K562 (cell line): ENCODE data around the gene SLC4A11. TPM values are rescaled to one million over a fixed set of nuclear protein-coding genes. Genes with fewer than 3 reads are reported as not detected.
"Not testable (repeated sequence)": the region's sequence is repeated elsewhere in the genome, so short reads cannot be mapped to it uniquely, and the experiment has no call there.

ENCODE experiments used
- ATAC-seq: fragments of 200-7000 bp; cut with Tn5 transposase; 3 replicates; pipeline ENCODE4 v1.9.1; 2020; ENCODE audit warnings: moderate library complexity
- BruUV-seq: library from RNA; stranded (reverse); fragments of 400-500 nt; replicated peaks from 2 replicates; lab custom pipeline; 2021; lab: Mats Ljungman, UMichigan
- CTCF ChIA-PET: fragments of 300-600 bp; formaldehyde crosslinking; extraction: SDS; loops from one replicate; lab custom pipeline; 2021; ENCODE audit warnings: low intra/inter-chr PET ratio; lab: Yijun Ruan, JAX
- POLR2A ChIA-PET: fragments of 300-600, 350-650 bp; sonication (Branson Sonifier 250); formaldehyde crosslinking; extraction: SDS; loops from one replicate; lab custom pipeline; 2021; ENCODE audit warnings: antibody characterized with exemption, inconsistent platforms; lab: Yijun Ruan, JAX
- DNase-seq, 4 experiments: peaks; one replicate each; pipeline versions ENCODE4 v3.0.0 to v3.0.0-alpha.2; 2011 to 2018; ENCODE audit warnings: low spot score in 3 of 4, mixed read lengths in 3 of 4; ENCODE audit errors: extremely low read depth in 1 of 4
- FAIRE-seq: peaks from 2 replicates; lab custom pipeline; 2011; peaks lifted over from hg19 to GRCh38; lab: Jason Lieb, UNC
- H2AFZ ChIP-seq: 2 replicates; pipeline ENCODE4 v1.6.0; 2011; ENCODE audit warnings: low read depth, low read length, control low read depth, inconsistent platforms
- H3K27ac ChIP-seq: fragments of 200-600 bp; 3 replicates; pipeline ENCODE4 v1.8.0; 2011; ENCODE audit warnings: low read depth, mild to moderate bottlenecking, control low read depth, inconsistent platforms, low read length, moderate library complexity, mixed read lengths; ENCODE audit errors: extremely low read depth
- H3K27me3 ChIP-seq, 2 experiments: fragments of 300-600 bp in 1 of 2; 2 replicates in 1 of 2; 3 replicates in 1 of 2; pipeline versions ENCODE4 v1.6.0 to v1.8.0; 2011; ENCODE audit warnings: inconsistent platforms in 2 of 2, low read length in 2 of 2, mild to moderate bottlenecking in 1 of 2, mixed read lengths in 1 of 2, moderate library complexity in 1 of 2; ENCODE audit not compliant: control insufficient read depth in 2 of 2, insufficient read depth in 2 of 2
- H3K36me3 ChIP-seq: fragments of 300-600 bp; 3 replicates; pipeline ENCODE4 v1.8.0; 2011; ENCODE audit warnings: mild to moderate bottlenecking, low read length, inconsistent platforms; ENCODE audit not compliant: control insufficient read depth, insufficient read depth
- H3K4me1 ChIP-seq, 2 experiments: fragments of 200-600 bp in 1 of 2; replicated peaks in 1 of 2; 2 replicates in 1 of 2; 3 replicates in 1 of 2; pipeline versions ENCODE4 v1.5.1 to v1.8.0; 2011; ENCODE audit warnings: inconsistent platforms in 2 of 2, low read length in 2 of 2, mild to moderate bottlenecking in 1 of 2, mixed read lengths in 1 of 2, moderate library complexity in 1 of 2; ENCODE audit not compliant: control insufficient read depth in 2 of 2, insufficient read depth in 2 of 2
- H3K4me2 ChIP-seq: 2 replicates; pipeline ENCODE4 v1.6.1; 2011; ENCODE audit warnings: low read length, control low read depth, inconsistent platforms, mixed read lengths; ENCODE audit not compliant: insufficient read depth
- H3K4me3 ChIP-seq: fragments of 200-600 bp; sonication (generic), shearing (Covaris generic); 2 replicates; pipeline ENCODE4 v1.5.1; 2016; ENCODE audit warnings: control low read depth, inconsistent platforms
- H3K79me2 ChIP-seq: fragments of 200-600 bp; 3 replicates; pipeline ENCODE4 v1.8.0; 2011; ENCODE audit warnings: low read length, inconsistent platforms; ENCODE audit not compliant: control insufficient read depth, insufficient read depth
- H3K9ac ChIP-seq, 2 experiments: 2 replicates each; pipeline versions ENCODE4 v1.6.0 to v1.6.1; 2011; ENCODE audit warnings: low read depth in 2 of 2, low read length in 2 of 2, control low read depth in 1 of 2, inconsistent platforms in 1 of 2, mild to moderate bottlenecking in 1 of 2, mixed read lengths in 1 of 2; ENCODE audit not compliant: insufficient read depth in 1 of 2
- H3K9me1 ChIP-seq: one replicate; pipeline ENCODE4 v1.6.0; 2011; ENCODE audit warnings: inconsistent platforms, mild to moderate bottlenecking, low read length, moderate library complexity; ENCODE audit not compliant: control insufficient read depth, insufficient read depth
- H3K9me3 ChIP-seq: replicated peaks from 2 replicates; pipeline ENCODE4 v1.5.1; 2011; ENCODE audit warnings: low read depth, low read length, inconsistent platforms; ENCODE audit not compliant: control insufficient read depth, insufficient read depth
- H4K20me1 ChIP-seq: replicated peaks from 2 replicates; pipeline ENCODE4 v1.6.1; 2011; ENCODE audit warnings: low read length, inconsistent platforms, mixed read lengths; ENCODE audit not compliant: control insufficient read depth, insufficient read depth
- CTCFL ChIP-seq: IDR thresholded peaks from 2 replicates; pipeline ENCODE4 v1.6.1; 2011; ENCODE audit warnings: borderline replicate concordance, low read depth, mild to moderate bottlenecking, moderate library complexity, low read length; ENCODE audit not compliant: insufficient read depth, poor library complexity, severe bottlenecking
- GABPB1 ChIP-seq: sonication (generic); formaldehyde crosslinking; IDR thresholded peaks from 2 replicates; pipeline ENCODE4 v1.8.0; 2022; ENCODE audit warnings: mild to moderate bottlenecking, missing genetic modification reagents
- MAFF ChIP-seq: IDR thresholded peaks from 2 replicates; pipeline ENCODE4 v1.6.1; 2012; ENCODE audit warnings: low read length, improper control_type of control experiment
- POLR2G ChIP-seq: fragments of 200-400 bp; formaldehyde crosslinking; IDR thresholded peaks from 2 replicates; pipeline ENCODE4 v1.6.1; 2017; ENCODE audit warnings: low read depth, mild to moderate bottlenecking, antibody characterized with exemption, low read length, moderate library complexity
- WGBS: fragments of 100-300 bp; shearing (Covaris generic); methylation state at CpG from one replicate; pipeline ENCODE4 v1.1.6; 2016; ENCODE audit warnings: low coverage, mixed read lengths; ENCODE audit not compliant: insufficient coverage; ENCODE audit errors: missing lambda C conversion rate; 5-methylcytosine and 5-hydroxymethylcytosine counted together
- in situ Hi-C: fragments of 300-500 bp; cut with MboI; formaldehyde crosslinking; loops from 4 replicates; pipeline ENCODE4 v1.15.0; 2018; ENCODE audit warnings: inconsistent platforms, mixed read lengths
- intact Hi-C: fragments of 100-400 bp; cut with micrococcal nuclease; formaldehyde crosslinking; loops from 2 replicates; pipeline ENCODE4 v1.14.2; 2022
- polyA plus RNA-seq, 8 experiments: library from polyadenylated mRNA; depleted of rRNA in 4 of 8; stranded (reverse) in 5 of 8; unstranded in 3 of 8; fragments of >200 nt; fragmentation: Nextera tagmentation in 2 of 8; fragmentation: Illumina TruSeq in 1 of 8; extraction: Ambion mirVana in 2 of 8; extraction: Trizol in 1 of 8; gene quantifications; 2 replicates each; pipeline versions ENCODE4 v1.2.1 to v1.2.3, GENCODE V29; 2011 to 2014; ENCODE audit warnings: inconsistent platforms in 1 of 8, missing spikeins in 1 of 8
- total RNA-seq, 7 experiments: library from RNA; depleted of rRNA in 6 of 7; stranded (reverse); fragments of >200 nt in 6 of 7; fragmentation: Illumina TruSeq in 2 of 7; extraction: Trizol in 2 of 7; gene quantifications; 2 replicates each; pipeline versions ENCODE4 v1.2.1 to v1.2.3, GENCODE V29; 2011 to 2021; ENCODE audit warnings: low replicate concordance in 1 of 7
- TF ChIP-seq, protein P1 (sequence below): sonication (generic); formaldehyde crosslinking; IDR thresholded peaks from 2 replicates; pipeline ENCODE4 v1.8.1; 2023; ENCODE audit warnings: mild to moderate bottlenecking, missing genetic modification reagents

SLC4A11 gene
- total and polyA plus RNA-seq, 9 of the 15 experiments (the other 6 are each of a cell fraction or from before 2014, with no cell fraction given) = 0.10 to 2.0 (median 0.20) TPM

- TF ChIP-seq POLR2G (peak; percentile 36; the same call in 1 of the 2 replicates), CTCFL (peak; percentile 74), MAFF (no peak), GABPB1 (peak; percentile 47; the same call in 1 of the 2 replicates)
- TF ChIP-seq, protein P1, sequence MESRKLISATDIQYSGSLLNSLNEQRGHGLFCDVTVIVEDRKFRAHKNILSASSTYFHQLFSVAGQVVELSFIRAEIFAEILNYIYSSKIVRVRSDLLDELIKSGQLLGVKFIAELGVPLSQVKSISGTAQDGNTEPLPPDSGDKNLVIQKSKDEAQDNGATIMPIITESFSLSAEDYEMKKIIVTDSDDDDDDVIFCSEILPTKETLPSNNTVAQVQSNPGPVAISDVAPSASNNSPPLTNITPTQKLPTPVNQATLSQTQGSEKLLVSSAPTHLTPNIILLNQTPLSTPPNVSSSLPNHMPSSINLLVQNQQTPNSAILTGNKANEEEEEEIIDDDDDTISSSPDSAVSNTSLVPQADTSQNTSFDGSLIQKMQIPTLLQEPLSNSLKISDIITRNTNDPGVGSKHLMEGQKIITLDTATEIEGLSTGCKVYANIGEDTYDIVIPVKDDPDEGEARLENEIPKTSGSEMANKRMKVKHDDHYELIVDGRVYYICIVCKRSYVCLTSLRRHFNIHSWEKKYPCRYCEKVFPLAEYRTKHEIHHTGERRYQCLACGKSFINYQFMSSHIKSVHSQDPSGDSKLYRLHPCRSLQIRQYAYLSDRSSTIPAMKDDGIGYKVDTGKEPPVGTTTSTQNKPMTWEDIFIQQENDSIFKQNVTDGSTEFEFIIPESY (CRISPR knock-in tag) = peak; percentile 60; the same call in 1 of the 2 replicates
Observed at GRCh38 chr20:3218307-3218988, 20.5 kb downstream of the SLC4A11 start (continued).

DNA sequence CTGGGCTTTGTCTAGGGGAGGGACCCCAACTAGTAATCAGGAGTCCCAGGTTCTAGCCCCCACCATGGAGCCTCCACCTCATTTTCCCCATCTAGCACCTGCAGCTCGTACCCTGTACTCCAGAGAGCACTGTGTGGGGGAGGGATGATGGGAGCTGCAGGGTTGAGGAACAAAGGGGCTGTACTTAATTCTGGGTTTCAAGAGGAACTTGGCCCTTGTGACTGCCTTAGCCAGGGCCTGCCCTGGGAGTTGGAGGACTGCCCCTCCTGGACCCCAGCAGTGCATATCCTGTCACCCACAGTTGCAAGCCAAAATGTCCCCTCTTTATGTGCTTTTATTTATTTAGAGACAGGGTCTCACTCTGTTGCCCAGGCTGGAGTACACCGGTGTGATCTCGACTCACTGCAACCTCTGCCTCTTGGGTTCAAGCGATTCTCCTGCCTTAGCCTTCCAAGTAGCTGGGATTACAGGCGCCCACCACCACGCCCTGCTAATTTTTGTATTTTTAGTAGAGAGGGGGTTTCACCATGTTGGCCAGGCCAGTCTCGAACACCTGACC is 23.6 kb downstream of the SLC4A11 start:
- FAIRE-seq, in situ Hi-C loops, H4K20me1 ChIP-seq, H3K9me1 ChIP-seq, DNase-seq, H3K27ac ChIP-seq, CTCF ChIA-PET, H3K4me3 ChIP-seq, H3K4me1 ChIP-seq, H3K4me2 ChIP-seq, H3K9ac ChIP-seq, H2AFZ ChIP-seq, H3K9me3 ChIP-seq, H3K27me3 ChIP-seq, ATAC-seq, BruUV-seq, intact Hi-C loops: not testable (repeated sequence)
- H3K36me3 ChIP-seq = peaks cover 44% of the 10 kb centered on the region; the same call in 2 of the 3 replicates
- POLR2A ChIA-PET = interaction anchor here (0.8 kb wide), 1 partner anchor 909 kb away, joined by 3 read pairs; no protein-coding TSS in a partner anchor
- H3K79me2 ChIP-seq = peaks cover 26% of the 10 kb centered on the region
- WGBS = 94% methylated on average over 6 of the region's 7 CpGs
